HG02970 (cell line): ENCODE data around the gene TEKT1.

Experiments used
- ATAC-seq: cut with Tn5 transposase; IDR thresholded peaks from one replicate; pipeline ENCODE4 v1.9.1; 2021; ENCODE audit warnings: mild to moderate bottlenecking, moderate library complexity, moderate number of reproducible peaks; ENCODE audit not compliant: unreplicated experiment, low FRiP score

TEKT1 gene

DNA sequence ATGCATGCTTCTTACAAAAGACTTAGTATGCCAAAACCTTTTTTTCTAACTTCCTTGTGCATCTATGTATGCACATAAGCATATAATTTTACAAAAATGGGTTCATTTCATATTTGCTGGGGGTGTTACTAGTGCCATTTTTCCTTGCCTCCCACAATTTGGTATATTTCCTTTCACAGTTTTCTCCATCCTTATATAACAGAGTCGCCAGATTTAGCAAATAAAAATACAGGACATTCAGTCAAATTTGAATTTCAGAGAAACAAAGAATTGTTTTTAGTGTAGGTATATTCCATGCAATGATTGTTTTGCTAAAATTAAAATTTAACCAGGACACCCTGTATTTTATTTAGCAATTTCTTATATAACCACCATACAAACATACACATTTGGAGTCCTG lies 59.5 kb downstream of the TEKT1 start:
- no peak for ATAC-seq

- ATAC-seq, result no peak
Observed at GRCh38 chr17:6768447-6768846, 63.1 kb downstream of the TEKT1 start.

DNA sequence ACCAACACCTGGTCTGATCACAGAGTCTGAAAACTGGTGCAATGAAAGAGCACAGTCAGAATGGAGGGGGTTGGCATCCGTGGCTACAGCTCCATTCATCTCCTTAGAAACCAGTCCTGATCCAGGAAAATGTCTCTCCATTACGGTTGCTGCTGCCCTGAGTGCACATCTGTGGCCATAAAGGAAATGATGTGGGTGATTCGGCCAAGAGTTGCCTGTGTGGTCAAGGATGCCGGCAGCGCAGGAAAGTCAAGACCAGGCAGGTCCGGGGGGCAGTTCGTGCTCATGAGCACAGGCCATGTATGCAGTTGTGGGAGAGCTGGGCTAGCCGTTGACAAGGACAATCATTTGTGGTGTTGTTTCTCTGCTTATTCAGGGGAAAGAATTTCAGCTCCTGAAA lies 69.8 kb downstream of the TEKT1 start:
- no peak for ATAC-seq

DNA sequence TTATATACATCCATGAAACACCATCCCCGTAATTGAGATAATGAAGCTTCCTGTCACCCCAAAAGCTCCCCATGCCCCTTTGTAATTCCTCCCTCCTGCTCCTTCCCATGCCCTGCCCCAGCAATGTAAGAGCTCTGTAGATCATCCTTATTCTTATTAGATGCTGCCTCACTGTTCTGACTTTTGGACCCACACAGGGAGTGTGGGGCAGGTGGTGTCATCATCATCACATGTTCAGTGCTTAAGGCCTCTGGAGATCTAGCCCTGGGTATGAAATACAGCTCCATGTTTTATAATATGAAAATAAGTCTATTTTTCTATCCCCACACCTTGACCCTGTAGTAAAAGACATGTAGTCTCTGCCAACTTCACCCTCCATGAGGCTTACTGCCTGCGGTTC lies 73.8 kb downstream of the TEKT1 start:
- no peak for ATAC-seq

GRCh38 chr17:6756425-6757031 lies 75.0 kb downstream of the TEKT1 start:
- no peak for ATAC-seq

DNA sequence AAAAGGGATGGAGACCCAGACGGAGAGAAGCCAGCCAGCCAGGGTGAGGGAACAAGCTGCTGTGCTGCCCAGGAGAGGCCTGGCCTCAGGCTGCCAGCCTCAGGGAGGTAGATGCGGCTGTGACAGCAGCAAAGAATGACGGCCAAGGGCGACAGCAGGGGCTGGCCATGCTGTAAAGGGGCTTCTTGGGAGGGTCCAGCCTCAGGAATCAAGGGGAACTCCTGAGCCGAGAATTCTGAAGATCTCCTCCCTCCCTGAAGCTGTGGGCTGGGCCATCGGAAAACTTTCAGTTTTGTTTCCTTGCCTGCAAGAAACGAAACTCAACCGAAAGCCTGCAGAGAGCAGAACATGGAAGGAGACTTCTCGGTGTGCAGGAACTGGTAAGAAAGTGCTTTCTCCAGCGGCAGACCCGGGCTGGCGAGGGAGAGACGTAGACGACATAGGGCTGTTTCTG lies 75.8 kb downstream of the TEKT1 start, which contains the start of gene XAF1:
Gene XAF1, plus strand, starts transcription at position 316 of the 454 bp plus-strand sequence. Its CDS starts 33 bp downstream, at position 349.
- no peak for ATAC-seq

GRCh38 chr17:6755281-6755680 lies 76.2 kb downstream of the TEKT1 start:
- no peak for ATAC-seq

GRCh38 chr17:6753546-6753945 lies 78.0 kb downstream of the TEKT1 start:
- ATAC-seq, result no peak

DNA sequence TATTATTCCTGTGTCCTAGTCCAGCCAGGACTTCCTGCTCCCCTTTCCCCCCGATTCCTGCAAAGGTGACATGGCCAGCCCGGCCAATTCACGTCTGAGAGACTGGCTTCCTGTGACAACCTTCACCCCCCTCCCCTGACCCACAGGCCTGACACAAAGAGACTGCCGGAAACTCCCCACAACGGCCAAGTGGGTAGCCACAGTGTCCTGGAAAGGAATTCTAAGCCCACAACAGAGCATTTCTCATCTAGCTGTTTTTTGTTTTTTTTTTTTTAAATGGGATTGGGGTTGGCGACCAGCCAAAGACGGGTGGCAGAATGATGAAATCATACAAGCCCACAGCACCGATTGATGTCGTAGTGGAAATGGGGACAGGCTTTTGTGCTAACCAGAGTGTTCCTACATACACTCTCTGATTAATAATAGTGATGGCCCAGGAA lies 78.5 kb downstream of the TEKT1 start:
- no peak for ATAC-seq

DNA sequence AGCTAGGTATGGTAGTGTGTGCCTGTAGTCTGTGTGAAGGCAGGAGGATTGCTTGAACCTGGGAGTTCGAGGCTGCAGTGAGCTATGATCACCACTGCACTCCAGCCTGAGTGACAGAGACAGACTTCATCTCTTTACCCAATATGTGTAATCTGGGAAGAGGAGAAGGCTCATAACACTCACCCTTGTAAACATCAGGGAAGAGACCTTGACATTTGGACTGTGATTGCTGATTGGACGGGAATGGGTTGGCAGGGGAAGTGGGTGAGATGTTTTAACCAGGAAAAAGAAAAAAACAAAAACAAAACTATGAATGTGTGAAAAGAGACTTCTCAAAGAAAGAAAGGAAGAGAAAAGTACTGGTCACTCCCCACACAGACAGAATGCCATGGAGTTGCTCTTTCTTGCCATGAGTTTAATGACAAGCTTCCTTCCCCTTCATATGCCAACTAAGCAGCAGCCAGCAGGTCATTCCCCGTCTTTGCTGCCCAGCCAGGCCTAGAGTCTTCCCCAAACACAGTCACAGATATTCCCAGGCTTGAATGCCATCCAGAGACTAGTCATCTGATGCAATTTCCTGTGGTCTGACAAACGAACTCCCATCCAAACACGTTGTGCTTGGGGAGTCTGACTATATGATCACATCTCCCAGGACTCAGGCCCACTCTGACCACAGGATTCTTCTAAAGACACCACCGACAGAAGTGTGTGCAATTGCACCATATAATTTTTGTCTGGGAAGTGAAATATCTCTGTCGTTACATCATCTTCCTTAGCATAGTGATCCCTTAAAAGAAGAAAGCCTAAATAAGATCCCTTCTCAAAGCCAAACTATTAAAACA lies 79.2 kb downstream of the TEKT1 start:
- no peak for ATAC-seq

- ATAC-seq, result no peak
Observed at GRCh38 chr17:6749519-6749918, 82.0 kb downstream of the TEKT1 start.

DNA sequence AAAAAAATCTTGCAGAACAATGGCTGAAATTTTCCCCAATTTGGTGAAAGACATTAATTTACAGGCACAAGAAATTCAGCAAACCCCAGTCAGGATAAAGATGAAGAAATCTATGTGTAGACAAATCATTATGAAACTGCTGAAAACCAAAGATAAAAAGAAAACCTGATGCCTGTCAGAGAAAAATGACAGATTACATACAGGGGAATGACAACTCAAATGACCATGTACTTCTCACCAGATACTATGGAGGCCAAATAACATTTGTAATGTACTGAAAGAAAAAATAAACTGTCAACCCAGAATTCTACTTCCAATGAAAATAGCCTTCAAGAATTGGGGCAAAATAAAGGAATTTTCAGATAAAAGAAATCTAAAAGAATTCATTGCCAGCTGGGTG lies 82.9 kb downstream of the TEKT1 start:
- no peak for ATAC-seq
